WTC11 (cell line): ENCODE data around the gene ETS1. TPM values are rescaled to one million over a fixed set of nuclear protein-coding genes. Genes with fewer than 3 reads are reported as not detected.

Experiments used
- ATAC-seq: fragments of 200-7000 bp; cut with Tn5 transposase; 2 replicates; pipeline ENCODE4 v1.10.0; 2021; ENCODE audit warnings: mild to moderate bottlenecking, moderate library complexity
- CTCF ChIA-PET: fragments of 300-600 bp; sonication (Branson Sonifier 250); formaldehyde crosslinking; loops from one replicate; lab custom pipeline; 2021; ENCODE audit warnings: antibody characterized with exemption; lab: Charles Lee
- POLR2A ChIA-PET: fragments of 350-600 bp; sonication (Branson Sonifier 250); formaldehyde crosslinking; loops from one replicate; lab custom pipeline; 2021; ENCODE audit warnings: antibody characterized with exemption; lab: Charles Lee
- DNase-seq: peaks from one replicate; pipeline ENCODE4 v3.0.0; 2021; ENCODE audit warnings: low spot score
- H3K27ac Mint-ChIP-seq: 2 replicates; pipeline ENCODE4 v1.8.0; 2021; ENCODE audit warnings: mixed read lengths
- H3K27me3 Mint-ChIP-seq: 2 replicates; pipeline ENCODE4 v1.8.0; 2021; ENCODE audit warnings: low read depth, mild to moderate bottlenecking, moderate library complexity, mixed read lengths
- H3K36me3 Mint-ChIP-seq: 2 replicates; pipeline ENCODE4 v1.8.0; 2021; ENCODE audit warnings: mixed read lengths
- H3K4me1 Mint-ChIP-seq: 2 replicates; pipeline ENCODE4 v1.8.0; 2022; ENCODE audit warnings: mixed read lengths
- H3K4me3 Mint-ChIP-seq: 2 replicates; pipeline ENCODE4 v1.8.0; 2021; ENCODE audit warnings: mild to moderate bottlenecking, moderate library complexity, mixed read lengths
- H3K9me3 Mint-ChIP-seq: 2 replicates; pipeline ENCODE4 v1.8.0; 2021; ENCODE audit warnings: mixed read lengths
- AR ChIP-seq: fragments of 250-450 bp; sonication (Bioruptor Pico); IDR thresholded peaks from 2 replicates; pipeline ENCODE4 v1.9.0; 2021; ENCODE audit warnings: mild to moderate bottlenecking
- ATF2 ChIP-seq: sonication (generic); formaldehyde crosslinking; IDR thresholded peaks from 2 replicates; pipeline ENCODE4 v1.8.1; 2022; ENCODE audit warnings: low read depth, missing genetic modification reagents, borderline replicate concordance
- CBFB ChIP-seq: sonication (generic); formaldehyde crosslinking; IDR thresholded peaks from 2 replicates; pipeline ENCODE4 v1.8.1; 2022; ENCODE audit warnings: mild to moderate bottlenecking, low read depth, missing genetic modification reagents
- ERG ChIP-seq: fragments of 250-450 bp; sonication (Bioruptor Pico); IDR thresholded peaks from 2 replicates; pipeline ENCODE4 v1.8.0; 2021; ENCODE audit warnings: mild to moderate bottlenecking
- FOXP1 ChIP-seq: sonication (generic); formaldehyde crosslinking; IDR thresholded peaks from 2 replicates; pipeline ENCODE4 v1.8.0; 2022; ENCODE audit warnings: missing genetic modification reagents, mild to moderate bottlenecking, moderate library complexity, borderline replicate concordance
- MLX ChIP-seq: sonication (generic); formaldehyde crosslinking; IDR thresholded peaks from 2 replicates; pipeline ENCODE4 v1.8.1; 2023; ENCODE audit warnings: mild to moderate bottlenecking, missing genetic modification reagents, moderate library complexity
- MXD4 ChIP-seq: fragments of 250-450 bp; sonication (Bioruptor Pico); IDR thresholded peaks from 2 replicates; pipeline ENCODE4 v1.8.0; 2021; ENCODE audit warnings: mild to moderate bottlenecking, moderate library complexity, borderline replicate concordance
- RORB ChIP-seq: fragments of 250-450 bp; sonication (Bioruptor Pico); IDR thresholded peaks from 2 replicates; pipeline ENCODE4 v1.9.0; 2021; ENCODE audit warnings: mild to moderate bottlenecking
- SP1 ChIP-seq: sonication (generic); formaldehyde crosslinking; conservative IDR thresholded peaks from 2 replicates; pipeline ENCODE4 v1.8.1; 2022; ENCODE audit warnings: missing genetic modification reagents
- USF2 ChIP-seq: sonication (generic); formaldehyde crosslinking; IDR thresholded peaks from 2 replicates; pipeline ENCODE4 v1.8.1; 2023; ENCODE audit warnings: mild to moderate bottlenecking, missing genetic modification reagents, moderate library complexity
- total RNA-seq: library from RNA; stranded (reverse); gene quantifications from 3 replicates; pipeline ENCODE4 v1.2.3, GENCODE V29; 2021
- TF ChIP-seq, protein P1 (sequence below): fragments of 250-450 bp; sonication (Bioruptor Pico); IDR thresholded peaks from 2 replicates; pipeline ENCODE4 v2.1.2; 2022; ENCODE audit warnings: mild to moderate bottlenecking, moderate library complexity
- TF ChIP-seq, protein P2 (sequence below): sonication (generic); formaldehyde crosslinking; IDR thresholded peaks from 2 replicates; pipeline ENCODE4 v1.8.1; 2023; ENCODE audit warnings: mild to moderate bottlenecking, missing genetic modification reagents
- TF ChIP-seq, protein P3 (sequence below): sonication (generic); formaldehyde crosslinking; IDR thresholded peaks from 2 replicates; pipeline ENCODE4 v1.8.0; 2022; ENCODE audit warnings: mild to moderate bottlenecking, missing genetic modification reagents
- TF ChIP-seq, protein P4 (sequence below): sonication (generic); formaldehyde crosslinking; IDR thresholded peaks from 2 replicates; pipeline ENCODE4 v1.8.1; 2023; ENCODE audit warnings: mild to moderate bottlenecking, missing genetic modification reagents
- TF ChIP-seq, protein P5 (sequence below): fragments of 250-450 bp; sonication (Bioruptor Pico); IDR thresholded peaks from 2 replicates; pipeline ENCODE4 v1.9.0; 2021; ENCODE audit warnings: moderate library complexity, mild to moderate bottlenecking, inconsistent platforms, borderline replicate concordance
- TF ChIP-seq, protein P6 (sequence below): sonication (generic); formaldehyde crosslinking; IDR thresholded peaks from 2 replicates; pipeline ENCODE4 v1.8.0; 2023; ENCODE audit warnings: mild to moderate bottlenecking, missing genetic modification reagents

Gene ETS1
- total RNA-seq, 1 experiment from 2014 or later = 33.1 TPM

DNA sequence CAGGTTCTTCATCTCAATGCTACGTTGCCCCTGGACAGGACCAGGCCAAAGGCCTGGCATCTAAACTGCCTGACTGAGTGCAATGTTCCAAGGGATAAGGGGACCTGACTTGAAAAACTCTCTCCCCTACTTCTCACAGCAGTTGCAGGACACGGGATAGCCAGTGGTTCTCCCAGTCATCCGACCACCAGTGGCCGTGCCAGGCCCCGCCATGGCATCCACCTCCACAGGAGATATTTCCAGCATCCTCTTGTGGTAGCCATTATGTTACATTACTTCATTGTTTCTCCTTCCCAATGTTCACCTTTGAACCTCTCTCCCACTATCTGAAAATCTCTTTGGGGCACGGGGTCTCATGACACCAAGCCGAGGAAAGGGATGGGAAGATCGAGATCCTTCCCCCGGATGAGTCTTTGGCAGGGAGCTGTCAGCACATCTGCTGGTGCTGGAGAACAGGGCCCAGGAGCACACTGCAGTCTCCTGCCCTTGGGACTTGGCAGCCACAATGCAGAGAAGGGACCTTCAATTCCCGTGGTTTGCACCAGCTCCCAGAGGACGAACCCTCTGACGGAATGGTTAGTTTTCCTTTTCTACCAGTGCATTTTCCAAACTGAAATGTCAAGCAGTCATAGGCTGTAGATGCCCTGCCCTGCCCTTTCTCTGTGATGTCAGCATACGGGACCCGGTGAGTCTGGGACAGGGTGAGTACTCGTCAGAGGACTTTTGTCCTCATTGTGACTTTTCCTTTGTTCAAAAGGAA is 121.2 kb downstream of the ETS1 start (continued):
- TF ChIP-seq ATF2 (CRISPR knock-in tag) = no peak
- no peak for TF ChIP-seq RORB (CRISPR knock-in tag)
- TF ChIP-seq AR (CRISPR knock-in tag) = no peak
- TF ChIP-seq SP1 (CRISPR knock-in tag) = no peak
- TF ChIP-seq, protein P1, sequence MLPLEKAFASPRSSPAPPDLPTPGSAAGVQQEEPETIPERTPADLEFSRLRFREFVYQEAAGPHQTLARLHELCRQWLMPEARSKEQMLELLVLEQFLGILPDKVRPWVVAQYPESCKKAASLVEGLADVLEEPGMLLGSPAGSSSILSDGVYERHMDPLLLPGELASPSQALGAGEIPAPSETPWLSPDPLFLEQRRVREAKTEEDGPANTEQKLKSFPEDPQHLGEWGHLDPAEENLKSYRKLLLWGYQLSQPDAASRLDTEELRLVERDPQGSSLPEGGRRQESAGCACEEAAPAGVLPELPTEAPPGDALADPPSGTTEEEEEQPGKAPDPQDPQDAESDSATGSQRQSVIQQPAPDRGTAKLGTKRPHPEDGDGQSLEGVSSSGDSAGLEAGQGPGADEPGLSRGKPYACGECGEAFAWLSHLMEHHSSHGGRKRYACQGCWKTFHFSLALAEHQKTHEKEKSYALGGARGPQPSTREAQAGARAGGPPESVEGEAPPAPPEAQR (CRISPR knock-in tag) = no peak
- TF ChIP-seq ERG = no peak
- TF ChIP-seq, protein P2, sequence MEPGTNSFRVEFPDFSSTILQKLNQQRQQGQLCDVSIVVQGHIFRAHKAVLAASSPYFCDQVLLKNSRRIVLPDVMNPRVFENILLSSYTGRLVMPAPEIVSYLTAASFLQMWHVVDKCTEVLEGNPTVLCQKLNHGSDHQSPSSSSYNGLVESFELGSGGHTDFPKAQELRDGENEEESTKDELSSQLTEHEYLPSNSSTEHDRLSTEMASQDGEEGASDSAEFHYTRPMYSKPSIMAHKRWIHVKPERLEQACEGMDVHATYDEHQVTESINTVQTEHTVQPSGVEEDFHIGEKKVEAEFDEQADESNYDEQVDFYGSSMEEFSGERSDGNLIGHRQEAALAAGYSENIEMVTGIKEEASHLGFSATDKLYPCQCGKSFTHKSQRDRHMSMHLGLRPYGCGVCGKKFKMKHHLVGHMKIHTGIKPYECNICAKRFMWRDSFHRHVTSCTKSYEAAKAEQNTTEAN (CRISPR knock-in tag) = no peak
- no peak for TF ChIP-seq MXD4 (CRISPR knock-in tag)
- TF ChIP-seq, protein P3, sequence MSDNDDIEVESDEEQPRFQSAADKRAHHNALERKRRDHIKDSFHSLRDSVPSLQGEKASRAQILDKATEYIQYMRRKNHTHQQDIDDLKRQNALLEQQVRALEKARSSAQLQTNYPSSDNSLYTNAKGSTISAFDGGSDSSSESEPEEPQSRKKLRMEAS (CRISPR knock-in tag) = no peak

- H3K36me3 Mint-ChIP-seq = peaks cover 14% of the 10 kb centered on the region
- H3K27ac Mint-ChIP-seq = no peak overlapping the region
- ChIA-PET CTCF (no interaction called here), POLR2A (no interaction called here)
- no peaks in the 10 kb centered on the region for H3K9me3 Mint-ChIP-seq
- DNase-seq = no peak
- H3K4me3 Mint-ChIP-seq = no peak overlapping the region
- H3K27me3 Mint-ChIP-seq = no peaks in the 10 kb centered on the region
- ATAC-seq = no peak
- no peaks in the 10 kb centered on the region for H3K4me1 Mint-ChIP-seq
- TF ChIP-seq CBFB (no peak), USF2 (CRISPR knock-in tag) (no peak), MLX (no peak), ATF2 (CRISPR knock-in tag) (no peak), FOXP1 (CRISPR knock-in tag) (no peak)
- TF ChIP-seq, protein P4, sequence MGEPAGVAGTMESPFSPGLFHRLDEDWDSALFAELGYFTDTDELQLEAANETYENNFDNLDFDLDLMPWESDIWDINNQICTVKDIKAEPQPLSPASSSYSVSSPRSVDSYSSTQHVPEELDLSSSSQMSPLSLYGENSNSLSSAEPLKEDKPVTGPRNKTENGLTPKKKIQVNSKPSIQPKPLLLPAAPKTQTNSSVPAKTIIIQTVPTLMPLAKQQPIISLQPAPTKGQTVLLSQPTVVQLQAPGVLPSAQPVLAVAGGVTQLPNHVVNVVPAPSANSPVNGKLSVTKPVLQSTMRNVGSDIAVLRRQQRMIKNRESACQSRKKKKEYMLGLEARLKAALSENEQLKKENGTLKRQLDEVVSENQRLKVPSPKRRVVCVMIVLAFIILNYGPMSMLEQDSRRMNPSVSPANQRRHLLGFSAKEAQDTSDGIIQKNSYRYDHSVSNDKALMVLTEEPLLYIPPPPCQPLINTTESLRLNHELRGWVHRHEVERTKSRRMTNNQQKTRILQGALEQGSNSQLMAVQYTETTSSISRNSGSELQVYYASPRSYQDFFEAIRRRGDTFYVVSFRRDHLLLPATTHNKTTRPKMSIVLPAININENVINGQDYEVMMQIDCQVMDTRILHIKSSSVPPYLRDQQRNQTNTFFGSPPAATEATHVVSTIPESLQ = no peak
- TF ChIP-seq, protein P5, sequence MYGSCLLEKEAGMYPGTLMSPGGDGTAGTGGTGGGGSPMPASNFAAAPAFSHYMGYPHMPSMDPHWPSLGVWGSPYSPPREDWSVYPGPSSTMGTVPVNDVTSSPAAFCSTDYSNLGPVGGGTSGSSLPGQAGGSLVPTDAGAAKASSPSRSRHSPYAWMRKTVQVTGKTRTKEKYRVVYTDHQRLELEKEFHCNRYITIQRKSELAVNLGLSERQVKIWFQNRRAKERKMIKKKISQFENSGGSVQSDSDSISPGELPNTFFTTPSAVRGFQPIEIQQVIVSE (CRISPR knock-in tag) = no peak
- TF ChIP-seq, protein P6, sequence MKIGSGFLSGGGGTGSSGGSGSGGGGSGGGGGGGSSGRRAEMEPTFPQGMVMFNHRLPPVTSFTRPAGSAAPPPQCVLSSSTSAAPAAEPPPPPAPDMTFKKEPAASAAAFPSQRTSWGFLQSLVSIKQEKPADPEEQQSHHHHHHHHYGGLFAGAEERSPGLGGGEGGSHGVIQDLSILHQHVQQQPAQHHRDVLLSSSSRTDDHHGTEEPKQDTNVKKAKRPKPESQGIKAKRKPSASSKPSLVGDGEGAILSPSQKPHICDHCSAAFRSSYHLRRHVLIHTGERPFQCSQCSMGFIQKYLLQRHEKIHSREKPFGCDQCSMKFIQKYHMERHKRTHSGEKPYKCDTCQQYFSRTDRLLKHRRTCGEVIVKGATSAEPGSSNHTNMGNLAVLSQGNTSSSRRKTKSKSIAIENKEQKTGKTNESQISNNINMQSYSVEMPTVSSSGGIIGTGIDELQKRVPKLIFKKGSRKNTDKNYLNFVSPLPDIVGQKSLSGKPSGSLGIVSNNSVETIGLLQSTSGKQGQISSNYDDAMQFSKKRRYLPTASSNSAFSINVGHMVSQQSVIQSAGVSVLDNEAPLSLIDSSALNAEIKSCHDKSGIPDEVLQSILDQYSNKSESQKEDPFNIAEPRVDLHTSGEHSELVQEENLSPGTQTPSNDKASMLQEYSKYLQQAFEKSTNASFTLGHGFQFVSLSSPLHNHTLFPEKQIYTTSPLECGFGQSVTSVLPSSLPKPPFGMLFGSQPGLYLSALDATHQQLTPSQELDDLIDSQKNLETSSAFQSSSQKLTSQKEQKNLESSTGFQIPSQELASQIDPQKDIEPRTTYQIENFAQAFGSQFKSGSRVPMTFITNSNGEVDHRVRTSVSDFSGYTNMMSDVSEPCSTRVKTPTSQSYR (CRISPR knock-in tag) = no peak
These were observed 121.8 kb downstream of the ETS1 start for GRCh38 chr11:128465531-128465930.
